Adrenal gland (tissue), 5 donors: ENCODE results near the gene DLEC1.

Experiments used
- CTCF ChIP-seq, 6 experiments: fragments of 450-650 bp in 4 of 6; fragments of 200-600 bp in 2 of 6; sonication (generic) in 1 of 6; IDR thresholded peaks; 1 replicate in 5 of 6; 2 replicates in 1 of 6; pipeline versions ENCODE4 v1.5.1 to v1.8.0; 2016 to 2021; ENCODE audit warnings: antibody characterized with exemption in 6 of 6, mild to moderate bottlenecking in 2 of 6, moderate library complexity in 1 of 6
- POLR2A ChIP-seq, 2 donors: fragments of 450-650 bp; IDR thresholded peaks; one replicate each; pipeline ENCODE4 v1.6.1; 2017; ENCODE audit warnings: antibody characterized with exemption in 2 of 2, mild to moderate bottlenecking in 2 of 2, moderate library complexity in 1 of 2
- donor health status: DM: no; HTN: no; CAD: no.

- TF ChIP-seq CTCF (IDR thresholded peaks at IDR 0.05), result no peak
- TF ChIP-seq POLR2A (IDR thresholded peaks at IDR 0.05), result no peak
These were observed 76.1 kb downstream of the DLEC1 start for GRCh38 chr3:38114875-38115644.
